ENCODE measurements around the gene RECK. TPM values are rescaled to one million over a fixed set of nuclear protein-coding genes. Genes with fewer than 3 reads are reported as not detected.

Gene RECK
- polyA plus RNA-seq, 1 experiment = 112 TPM

DNA sequence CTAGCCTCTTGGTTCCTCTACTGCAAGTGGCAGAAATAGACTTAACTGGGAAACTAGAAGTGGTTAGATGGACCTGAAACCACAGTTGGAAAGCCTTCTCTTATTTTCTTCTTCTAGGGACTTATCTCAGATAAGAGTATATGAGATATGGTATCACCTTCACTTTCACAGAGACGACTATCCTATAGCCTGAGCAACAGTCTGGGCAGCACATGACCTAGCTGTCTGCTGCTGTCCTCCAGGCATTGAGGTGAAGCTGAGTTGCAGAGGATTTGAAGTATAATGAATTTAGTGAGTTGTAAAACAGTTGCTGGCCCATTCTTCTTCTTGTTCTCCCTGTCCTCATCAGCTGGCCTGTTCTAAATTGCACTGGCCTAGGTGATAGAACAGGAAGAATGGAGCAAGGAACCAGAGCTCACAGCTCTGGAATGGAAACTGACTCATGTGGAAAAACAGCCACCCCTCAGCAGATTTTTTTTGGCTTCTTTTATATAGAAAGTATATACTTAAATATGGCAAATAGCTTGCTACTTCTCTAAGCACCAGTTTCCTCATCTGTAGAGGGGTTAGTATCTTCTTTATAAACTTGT, 27.8 kb downstream of the RECK start:
- DNase-seq (ENCODE audit: low read depth, low spot score) = no peak
- TF ChIP-seq, protein P1, sequence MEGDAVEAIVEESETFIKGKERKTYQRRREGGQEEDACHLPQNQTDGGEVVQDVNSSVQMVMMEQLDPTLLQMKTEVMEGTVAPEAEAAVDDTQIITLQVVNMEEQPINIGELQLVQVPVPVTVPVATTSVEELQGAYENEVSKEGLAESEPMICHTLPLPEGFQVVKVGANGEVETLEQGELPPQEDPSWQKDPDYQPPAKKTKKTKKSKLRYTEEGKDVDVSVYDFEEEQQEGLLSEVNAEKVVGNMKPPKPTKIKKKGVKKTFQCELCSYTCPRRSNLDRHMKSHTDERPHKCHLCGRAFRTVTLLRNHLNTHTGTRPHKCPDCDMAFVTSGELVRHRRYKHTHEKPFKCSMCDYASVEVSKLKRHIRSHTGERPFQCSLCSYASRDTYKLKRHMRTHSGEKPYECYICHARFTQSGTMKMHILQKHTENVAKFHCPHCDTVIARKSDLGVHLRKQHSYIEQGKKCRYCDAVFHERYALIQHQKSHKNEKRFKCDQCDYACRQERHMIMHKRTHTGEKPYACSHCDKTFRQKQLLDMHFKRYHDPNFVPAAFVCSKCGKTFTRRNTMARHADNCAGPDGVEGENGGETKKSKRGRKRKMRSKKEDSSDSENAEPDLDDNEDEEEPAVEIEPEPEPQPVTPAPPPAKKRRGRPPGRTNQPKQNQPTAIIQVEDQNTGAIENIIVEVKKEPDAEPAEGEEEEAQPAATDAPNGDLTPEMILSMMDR (IDR thresholded peaks at IDR 0.05; ENCODE audit: low read depth, low read length) = no peak
- CTCF ChIA-PET = interaction anchor here (0.8 to 1.6 kb wide), 2 partner anchors 23 to 125 kb away, joined by 4 to 5 read pairs; no protein-coding TSS in a partner anchor
- Histone ChIP-seq H3K4me3 (ENCODE audit: low read depth, low read length) (no peak overlapping the region), H3K9me3 (ENCODE audit: control insufficient read depth, insufficient read depth, low read length) (no peaks in the 10 kb centered on the region), H3K27me3 (ENCODE audit: control insufficient read depth, insufficient read depth, low read length) (no peaks in the 10 kb centered on the region), H3K27ac (ENCODE audit: low read depth, low read length) (no peak overlapping the region)
- POLR2A ChIA-PET = interaction anchor here (0.7 to 1.6 kb wide), 4 partner anchors 10 to 99 kb away, joined by 3 to 6 read pairs (median 4); no protein-coding TSS in a partner anchor

DNA sequence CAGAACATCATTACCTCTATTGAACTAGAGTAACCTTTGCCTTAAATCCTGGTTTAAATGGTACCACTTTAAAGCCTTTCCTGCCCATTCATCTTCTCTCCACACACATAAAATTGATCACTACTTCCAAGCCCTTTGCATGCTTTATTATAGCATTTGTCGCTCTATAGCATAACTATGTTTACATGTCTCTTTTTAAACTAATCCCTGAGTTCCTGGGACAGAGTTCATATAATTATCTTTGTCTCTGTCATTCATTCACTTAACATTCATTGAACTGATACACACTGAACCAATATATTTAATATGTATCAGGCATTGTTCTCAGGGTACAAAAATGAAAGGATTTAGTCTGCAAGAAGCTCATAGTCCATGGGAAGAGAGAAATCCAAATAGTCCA, 37.3 kb downstream of the RECK start:
- Histone ChIP-seq H3K27ac (ENCODE audit: low read depth, low read length) (peak overlapping the region; percentile 52), H3K9me3 (ENCODE audit: control insufficient read depth, insufficient read depth, low read length) (no peaks in the 10 kb centered on the region)

DNA sequence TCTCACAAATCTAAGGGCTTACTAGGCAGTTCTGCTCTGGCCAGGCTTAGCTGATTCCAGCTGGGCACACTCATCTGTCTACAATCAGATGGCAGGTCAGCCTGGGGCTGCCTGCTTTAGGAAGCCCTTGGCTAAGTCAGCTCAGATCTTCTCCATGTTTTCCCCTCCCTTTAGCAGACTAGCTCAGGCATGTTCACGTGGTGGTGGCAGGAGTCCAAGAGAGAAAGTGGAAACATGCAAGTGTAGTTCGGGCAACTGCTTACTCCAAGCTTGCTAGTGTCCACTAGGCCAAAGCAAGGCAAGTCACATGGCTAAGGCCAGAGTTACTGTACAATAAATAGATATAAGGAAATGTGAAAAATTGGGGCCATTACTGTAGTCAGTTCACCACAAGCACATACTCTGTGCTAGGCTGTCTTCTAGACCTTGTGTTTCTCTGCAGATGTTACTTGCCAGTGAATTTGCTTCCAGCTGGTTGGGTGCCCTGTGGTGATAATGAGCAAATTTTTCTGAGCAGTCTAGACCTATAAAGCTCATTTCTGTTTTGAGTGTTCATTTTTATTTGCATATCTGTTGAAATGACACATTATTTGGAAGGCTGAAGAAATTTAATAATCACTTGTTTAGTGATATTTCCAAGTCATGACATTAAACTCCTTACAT, 38.3 kb downstream of the RECK start:
- Histone ChIP-seq H3K4me3 (ENCODE audit: low read depth, low read length) (no peak overlapping the region), H3K27ac (ENCODE audit: low read depth, low read length) (peak overlapping the region; percentile 60), H3K27me3 (ENCODE audit: control insufficient read depth, insufficient read depth, low read length) (no peaks in the 10 kb centered on the region), H3K9me3 (ENCODE audit: control insufficient read depth, insufficient read depth, low read length) (no peaks in the 10 kb centered on the region)
- TF ChIP-seq, protein P1 (IDR thresholded peaks at IDR 0.05; ENCODE audit: low read depth, low read length) = 0 out of 2 replicates have a peak, but pooled peaks have one; percentile 3
- ChIA-PET CTCF (interaction anchor here (0.7 to 1.9 kb wide), 6 partner anchors 27 to 284 kb away, joined by 4 to 8 read pairs (median 5); no protein-coding TSS in a partner anchor), POLR2A (interaction anchor here (0.7 to 2.3 kb wide), 13 partner anchors 10 to 183 kb away, joined by 3 to 13 read pairs (median 4); partner anchors contain the start of genes CLTA, GNE and RECK)
- DNase-seq (ENCODE audit: low read depth, low spot score) = peak; percentile 88

More for the DNA sequence above, 37.3 kb downstream of the RECK start:
- no peak overlapping the region for H3K4me3 ChIP-seq (ENCODE audit: low read depth, low read length)
- ChIA-PET CTCF (interaction anchor here (0.6 to 1.9 kb wide), 8 partner anchors 9 to 283 kb away, joined by 4 to 15 read pairs (median 6); no protein-coding TSS in a partner anchor), POLR2A (interaction anchor here (0.6 to 2.3 kb wide), 12 partner anchors 10 to 184 kb away, joined by 3 to 13 read pairs (median 4); partner anchors contain the start of genes CLTA, GNE and RECK)
- DNase-seq (ENCODE audit: low read depth, low spot score) = no peak
- TF ChIP-seq, protein P1 (IDR thresholded peaks at IDR 0.05; ENCODE audit: low read depth, low read length) = no peak
- H3K27me3 ChIP-seq (ENCODE audit: control insufficient read depth, insufficient read depth, low read length) = no peaks in the 10 kb centered on the region

DNA sequence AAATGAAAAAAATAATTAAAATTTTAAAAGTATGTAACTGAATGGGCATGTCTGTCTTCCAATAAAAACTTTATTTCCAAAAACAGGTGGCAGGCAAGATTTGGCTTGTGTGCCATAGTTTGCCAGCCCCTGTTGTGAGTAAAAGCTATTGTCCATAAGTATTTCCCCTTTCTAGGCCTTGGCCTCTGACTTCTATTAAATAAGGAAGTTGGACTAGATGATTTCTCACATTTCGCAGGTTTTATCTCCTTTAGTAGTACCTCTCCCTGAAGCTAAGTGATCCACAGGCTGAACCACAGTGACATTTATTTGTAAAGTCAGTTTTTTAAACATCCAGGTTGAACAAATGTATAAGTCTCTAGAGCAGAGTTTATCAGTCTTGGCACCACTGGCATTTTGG, 41.3 kb downstream of the RECK start:
- DNase-seq (ENCODE audit: low read depth, low spot score) = no peak
- CTCF ChIA-PET = no interaction called here
- H3K27ac ChIP-seq (ENCODE audit: low read depth, low read length) = no peak overlapping the region
- TF ChIP-seq, protein P1 (IDR thresholded peaks at IDR 0.05; ENCODE audit: low read depth, low read length) = no peak
- no peak overlapping the region for H3K4me3 ChIP-seq (ENCODE audit: low read depth, low read length)
- no peaks in the 10 kb centered on the region for H3K9me3 ChIP-seq (ENCODE audit: control insufficient read depth, insufficient read depth, low read length)
- POLR2A ChIA-PET = no interaction called here
- H3K27me3 ChIP-seq (ENCODE audit: control insufficient read depth, insufficient read depth, low read length) = no peaks in the 10 kb centered on the region

DNA sequence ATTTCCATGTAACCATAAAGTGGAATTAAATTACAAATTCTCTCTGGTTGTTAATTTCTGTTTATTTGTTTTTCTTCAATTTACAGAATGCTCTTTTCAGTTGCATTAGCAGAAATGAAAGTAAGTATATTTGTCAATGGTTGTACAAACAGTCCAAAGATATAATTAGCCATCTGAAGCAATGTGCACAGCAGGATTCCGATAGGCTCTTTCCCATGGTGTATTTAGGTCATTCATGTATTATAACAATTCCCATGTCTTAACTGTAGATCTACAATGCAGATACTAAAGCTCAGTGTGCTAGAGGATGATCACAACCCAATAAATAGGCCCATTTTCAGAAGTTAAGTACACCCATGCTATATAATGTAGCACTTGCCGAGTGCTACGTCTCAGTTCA, 43.8 kb downstream of the RECK start:
- Histone ChIP-seq H3K27ac (ENCODE audit: low read depth, low read length) (no peak overlapping the region), H3K27me3 (ENCODE audit: control insufficient read depth, insufficient read depth, low read length) (no peaks in the 10 kb centered on the region), H3K4me3 (ENCODE audit: low read depth, low read length) (no peak overlapping the region), H3K9me3 (ENCODE audit: control insufficient read depth, insufficient read depth, low read length) (no peaks in the 10 kb centered on the region)
- TF ChIP-seq, protein P1 (IDR thresholded peaks at IDR 0.05; ENCODE audit: low read depth, low read length) = no peak
- CTCF ChIA-PET = no interaction called here
- POLR2A ChIA-PET = no interaction called here
- DNase-seq (ENCODE audit: low read depth, low spot score) = no peak

Data from AG04450 (cell line).